ENCODE data around the gene UBA1. TPM values are rescaled to one million over a fixed set of nuclear protein-coding genes. Genes with fewer than 3 reads are reported as not detected.

UBA1 gene
- total RNA-seq, 2 donors from 2014 or later: 185 to 286 TPM

DNA sequence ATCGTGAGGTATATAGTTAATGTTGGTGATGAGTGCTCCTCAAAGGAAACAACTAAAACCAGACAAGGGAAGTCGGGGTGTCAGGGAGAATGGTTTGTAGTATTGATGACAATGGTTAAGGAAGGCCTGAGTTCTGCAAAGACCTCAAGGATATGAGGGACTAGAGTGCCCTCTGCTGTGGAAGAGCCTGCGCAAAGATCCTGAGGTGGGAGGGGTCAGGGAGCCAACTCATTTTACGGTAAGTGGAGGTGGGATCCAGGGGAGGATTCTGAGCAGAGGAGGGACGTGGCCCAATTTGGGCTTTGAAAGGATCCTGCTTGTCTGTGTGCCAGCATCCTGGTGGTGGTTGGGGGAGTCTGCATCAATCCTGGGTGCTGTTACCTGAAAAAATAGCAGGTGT lies 11.3 kb downstream of the UBA1 start:
- no peak overlapping the region for H3K4me3 ChIP-seq
- intact Hi-C loops (cut with DNase I): no loop called here
- no peaks in the 10 kb centered on the region for H3K27me3 ChIP-seq (replicated peaks; ENCODE audit: insufficient read depth)
- DNase-seq (ENCODE audit: low spot score): no peak
- 58% methylated on average over 5 of the region's 5 CpGs for WGBS
- H3K27ac ChIP-seq: no peak overlapping the region
- TF ChIP-seq, protein P1, sequence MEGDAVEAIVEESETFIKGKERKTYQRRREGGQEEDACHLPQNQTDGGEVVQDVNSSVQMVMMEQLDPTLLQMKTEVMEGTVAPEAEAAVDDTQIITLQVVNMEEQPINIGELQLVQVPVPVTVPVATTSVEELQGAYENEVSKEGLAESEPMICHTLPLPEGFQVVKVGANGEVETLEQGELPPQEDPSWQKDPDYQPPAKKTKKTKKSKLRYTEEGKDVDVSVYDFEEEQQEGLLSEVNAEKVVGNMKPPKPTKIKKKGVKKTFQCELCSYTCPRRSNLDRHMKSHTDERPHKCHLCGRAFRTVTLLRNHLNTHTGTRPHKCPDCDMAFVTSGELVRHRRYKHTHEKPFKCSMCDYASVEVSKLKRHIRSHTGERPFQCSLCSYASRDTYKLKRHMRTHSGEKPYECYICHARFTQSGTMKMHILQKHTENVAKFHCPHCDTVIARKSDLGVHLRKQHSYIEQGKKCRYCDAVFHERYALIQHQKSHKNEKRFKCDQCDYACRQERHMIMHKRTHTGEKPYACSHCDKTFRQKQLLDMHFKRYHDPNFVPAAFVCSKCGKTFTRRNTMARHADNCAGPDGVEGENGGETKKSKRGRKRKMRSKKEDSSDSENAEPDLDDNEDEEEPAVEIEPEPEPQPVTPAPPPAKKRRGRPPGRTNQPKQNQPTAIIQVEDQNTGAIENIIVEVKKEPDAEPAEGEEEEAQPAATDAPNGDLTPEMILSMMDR (IDR thresholded peaks at IDR 0.05): no peak
- TF ChIP-seq POLR2AphosphoS5 (IDR thresholded peaks at IDR 0.05) (no peak), POLR2A (IDR thresholded peaks at IDR 0.05) (no peak)
- H3K4me1 ChIP-seq (replicated peaks): no peaks in the 10 kb centered on the region
- no peaks in the 10 kb centered on the region for H3K9me3 ChIP-seq
- peaks cover 0 to 12% of the 10 kb centered on the region in 2 donors for H3K36me3 ChIP-seq

DNA sequence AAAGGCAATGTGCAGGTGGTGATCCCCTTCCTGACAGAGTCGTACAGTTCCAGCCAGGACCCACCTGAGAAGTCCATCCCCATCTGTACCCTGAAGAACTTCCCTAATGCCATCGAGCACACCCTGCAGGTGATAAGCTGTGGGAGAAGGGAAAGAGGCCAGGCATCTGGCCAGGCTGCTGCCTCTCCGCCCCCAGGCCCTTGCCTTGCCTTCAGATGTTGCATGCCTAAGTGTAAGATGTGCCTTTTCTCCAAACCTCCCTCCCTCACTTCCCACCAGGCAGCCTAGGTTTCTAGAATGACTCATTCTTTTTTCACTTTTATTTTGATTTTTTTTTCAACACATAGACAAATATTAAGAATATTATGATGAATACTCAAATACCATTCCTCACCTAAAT lies 12.7 kb downstream of the UBA1 start:
- no peaks in the 10 kb centered on the region for H3K4me1 ChIP-seq (replicated peaks)
- no peak overlapping the region for H3K4me3 ChIP-seq
- intact Hi-C loops (cut with DNase I): no loop called here
- no peak overlapping the region for H3K27ac ChIP-seq
- peaks cover 0 to 4% of the 10 kb centered on the region in 2 donors for H3K36me3 ChIP-seq
- no peaks in the 10 kb centered on the region for H3K27me3 ChIP-seq (replicated peaks; ENCODE audit: insufficient read depth)
- WGBS: 58% methylated on average over 3 of the region's 3 CpGs
- H3K9me3 ChIP-seq: no peaks in the 10 kb centered on the region
- DNase-seq (ENCODE audit: low spot score): no peak
- no peak for TF ChIP-seq POLR2A (IDR thresholded peaks at IDR 0.05)
- no peak for TF ChIP-seq POLR2AphosphoS5 (IDR thresholded peaks at IDR 0.05)
- TF ChIP-seq, protein P1 (IDR thresholded peaks at IDR 0.05): no peak

DNA sequence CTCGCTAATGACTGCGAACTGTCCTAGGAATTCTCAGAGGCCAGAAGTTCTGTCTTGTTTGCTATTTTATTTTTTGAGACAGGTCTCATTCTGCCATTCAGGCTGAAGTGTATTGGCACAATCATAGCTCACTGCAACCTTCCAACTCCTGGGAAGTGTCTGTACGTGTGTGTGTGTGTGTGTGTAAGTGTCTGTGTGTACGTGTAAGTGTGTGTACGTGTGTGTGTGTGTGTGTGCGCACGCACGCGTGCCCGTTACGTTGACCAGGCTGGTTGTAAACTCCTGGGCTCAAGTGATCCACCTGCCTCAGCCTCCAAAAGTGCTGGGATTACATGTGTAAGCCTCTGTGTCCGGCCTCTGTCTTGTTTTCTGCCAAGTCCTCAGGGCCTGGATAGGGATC lies 14.5 kb downstream of the UBA1 start:
- no peaks in the 10 kb centered on the region for H3K9me3 ChIP-seq
- TF ChIP-seq POLR2AphosphoS5 (IDR thresholded peaks at IDR 0.05): no peak
- TF ChIP-seq POLR2A (IDR thresholded peaks at IDR 0.05): no peak
- TF ChIP-seq, protein P1 (IDR thresholded peaks at IDR 0.05): no peak
- 84% methylated on average over 12 of the region's 12 CpGs for WGBS
- no peaks in the 10 kb centered on the region for H3K4me1 ChIP-seq (replicated peaks)
- no peaks in the 10 kb centered on the region for H3K36me3 ChIP-seq
- H3K27ac ChIP-seq: no peak overlapping the region
- no peaks in the 10 kb centered on the region for H3K27me3 ChIP-seq (replicated peaks; ENCODE audit: insufficient read depth)
- DNase-seq (ENCODE audit: low spot score): no peak
- no peak overlapping the region for H3K4me3 ChIP-seq
- intact Hi-C loops (cut with DNase I): no loop called here

DNA sequence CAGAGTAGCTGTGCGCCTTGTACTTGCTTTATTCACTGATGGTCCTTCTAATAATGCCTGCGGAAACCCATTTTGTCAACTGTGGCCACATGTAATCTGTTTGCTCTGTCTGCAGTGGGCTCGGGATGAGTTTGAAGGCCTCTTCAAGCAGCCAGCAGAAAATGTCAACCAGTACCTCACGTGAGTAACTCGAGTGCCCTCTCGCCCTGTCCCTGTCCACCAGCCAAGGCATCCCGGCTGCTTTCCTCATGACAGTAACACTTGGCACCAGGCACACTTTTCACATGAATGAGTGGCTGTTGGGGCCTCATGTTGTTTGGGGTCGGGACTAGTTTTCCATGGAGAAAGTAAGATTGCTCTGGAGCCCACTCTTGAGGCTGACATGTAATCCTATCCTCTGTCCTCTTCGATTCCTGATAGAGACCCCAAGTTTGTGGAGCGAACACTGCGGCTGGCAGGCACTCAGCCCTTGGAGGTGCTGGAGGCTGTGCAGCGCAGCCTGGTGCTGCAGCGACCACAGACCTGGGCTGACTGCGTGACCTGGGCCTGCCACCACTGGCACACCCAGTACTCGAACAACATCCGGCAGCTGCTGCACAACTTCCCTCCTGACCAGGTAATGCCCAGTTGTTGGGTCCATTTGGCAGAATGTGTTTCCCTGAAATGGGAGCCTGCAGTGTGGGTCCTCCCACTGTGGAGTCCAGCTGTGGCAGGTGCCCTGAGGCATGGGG lies 16.0 kb downstream of the UBA1 start:
- DNase-seq (ENCODE audit: low spot score): no peak
- Histone ChIP-seq H3K4me3 (no peak overlapping the region), H3K9me3 (no peaks in the 10 kb centered on the region), H3K27me3 (replicated peaks; ENCODE audit: insufficient read depth) (no peaks in the 10 kb centered on the region), H3K36me3 (no peaks in the 10 kb centered on the region), H3K27ac (no peak overlapping the region), H3K4me1 (replicated peaks) (no peaks in the 10 kb centered on the region)
- intact Hi-C loops (cut with DNase I): no loop called here
- TF ChIP-seq POLR2A (IDR thresholded peaks at IDR 0.05): no peak
- 92% methylated on average over 9 of the region's 16 CpGs for WGBS

DNA sequence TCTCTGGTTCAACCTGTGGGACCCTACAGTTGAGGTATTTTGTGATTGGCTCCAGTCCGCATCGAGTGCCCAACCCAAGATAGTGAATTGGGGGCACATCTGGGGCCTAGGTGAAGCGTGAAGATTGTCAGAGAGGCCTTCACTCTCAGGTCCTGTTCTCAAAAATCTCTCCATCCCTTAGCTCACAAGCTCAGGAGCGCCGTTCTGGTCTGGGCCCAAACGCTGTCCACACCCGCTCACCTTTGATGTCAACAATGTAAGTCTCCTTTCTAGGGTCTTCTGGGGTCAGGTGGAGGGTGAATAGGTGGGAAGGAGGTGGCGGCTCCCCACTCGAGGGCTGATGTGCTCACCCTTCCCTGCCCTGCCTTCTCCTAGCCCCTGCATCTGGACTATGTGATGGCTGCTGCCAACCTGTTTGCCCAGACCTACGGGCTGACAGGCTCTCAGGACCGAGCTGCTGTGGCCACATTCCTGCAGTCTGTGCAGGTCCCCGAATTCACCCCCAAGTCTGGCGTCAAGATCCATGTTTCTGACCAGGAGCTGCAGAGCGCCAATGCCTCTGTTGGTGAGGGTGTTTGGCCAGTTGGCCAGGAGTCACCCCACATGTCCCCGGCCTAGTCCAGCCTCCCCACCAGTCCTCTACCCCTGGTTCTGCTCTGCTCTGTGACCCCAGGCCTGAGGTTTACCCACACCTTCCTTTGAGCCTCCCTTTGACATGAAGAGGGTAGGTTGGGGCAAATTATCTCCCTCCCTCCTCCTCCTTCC lies 17.2 kb downstream of the UBA1 start:
- Histone ChIP-seq H3K36me3 (no peaks in the 10 kb centered on the region), H3K9me3 (no peaks in the 10 kb centered on the region), H3K27ac (no peak overlapping the region), H3K27me3 (replicated peaks; ENCODE audit: insufficient read depth) (no peaks in the 10 kb centered on the region), H3K4me1 (replicated peaks) (no peaks in the 10 kb centered on the region), H3K4me3 (no peak overlapping the region)
- 85% methylated on average over 12 of the region's 15 CpGs for WGBS
- TF ChIP-seq POLR2AphosphoS5 (IDR thresholded peaks at IDR 0.05) (no peak), POLR2A (IDR thresholded peaks at IDR 0.05) (no peak)
- TF ChIP-seq, protein P1 (IDR thresholded peaks at IDR 0.05): no peak
- DNase-seq (ENCODE audit: low spot score): no peak
- intact Hi-C loops (cut with DNase I): no loop called here

All from prostate gland (tissue), 2 donors.